SK-N-SH (cell line): ENCODE results near the gene ZP2.
"Not testable (repeated sequence)": the region's sequence is repeated elsewhere in the genome, so short reads cannot be mapped to it uniquely, and the experiment has no call there.

Experiments used
- EP300 ChIP-seq, 2 experiments: IDR thresholded peaks; 2 replicates each; pipeline versions ENCODE4 v1.4.0 to v1.6.1; 2012; ENCODE audit warnings: borderline replicate concordance in 1 of 2, low read depth in 1 of 2, low read length in 1 of 2
- EZH2phosphoT487 ChIP-seq: fragments of 200-600 bp; sonication (generic); IDR thresholded peaks from 2 replicates; pipeline ENCODE4 v1.6.1; 2017; ENCODE audit warnings: low read depth, mixed run types, mild to moderate bottlenecking, antibody characterized with exemption, moderate library complexity, borderline replicate concordance
- FOXJ3 ChIP-seq: sonication (generic); formaldehyde crosslinking; IDR thresholded peaks from 2 replicates; pipeline ENCODE4 v1.5.1; 2020; ENCODE audit warnings: mild to moderate bottlenecking, missing genetic modification reagents
- GABPA ChIP-seq: IDR thresholded peaks from 2 replicates; pipeline ENCODE4 v1.4.0; 2012; ENCODE audit warnings: low read depth, mild to moderate bottlenecking
- JUND ChIP-seq: IDR thresholded peaks from 2 replicates; pipeline ENCODE4 v1.4.0; 2012
- NFIC ChIP-seq: IDR thresholded peaks from 2 replicates; pipeline ENCODE4 v1.4.0; 2012; ENCODE audit warnings: borderline replicate concordance
- POLR2AphosphoS5 ChIP-seq: IDR thresholded peaks from 2 replicates; pipeline ENCODE4 v1.6.1; 2012; ENCODE audit warnings: low read depth, low read length
- RAD21 ChIP-seq: IDR thresholded peaks from 2 replicates; pipeline ENCODE4 v1.6.1; 2012; ENCODE audit warnings: mild to moderate bottlenecking, low read length
- TAF1 ChIP-seq: IDR thresholded peaks from 2 replicates; pipeline ENCODE4 v1.6.1; 2012; ENCODE audit warnings: low read depth, mild to moderate bottlenecking, low read length, moderate library complexity, borderline replicate concordance
- TF ChIP-seq, protein P1 (sequence below): fragments of 200-600 bp; sonication (generic); IDR thresholded peaks from 2 replicates; pipeline ENCODE4 v1.6.1; 2017; ENCODE audit warnings: antibody characterized with exemption, mild to moderate bottlenecking, moderate library complexity
- TF ChIP-seq, protein P2 (sequence below): IDR thresholded peaks from 2 replicates; pipeline ENCODE4; 2012

DNA sequence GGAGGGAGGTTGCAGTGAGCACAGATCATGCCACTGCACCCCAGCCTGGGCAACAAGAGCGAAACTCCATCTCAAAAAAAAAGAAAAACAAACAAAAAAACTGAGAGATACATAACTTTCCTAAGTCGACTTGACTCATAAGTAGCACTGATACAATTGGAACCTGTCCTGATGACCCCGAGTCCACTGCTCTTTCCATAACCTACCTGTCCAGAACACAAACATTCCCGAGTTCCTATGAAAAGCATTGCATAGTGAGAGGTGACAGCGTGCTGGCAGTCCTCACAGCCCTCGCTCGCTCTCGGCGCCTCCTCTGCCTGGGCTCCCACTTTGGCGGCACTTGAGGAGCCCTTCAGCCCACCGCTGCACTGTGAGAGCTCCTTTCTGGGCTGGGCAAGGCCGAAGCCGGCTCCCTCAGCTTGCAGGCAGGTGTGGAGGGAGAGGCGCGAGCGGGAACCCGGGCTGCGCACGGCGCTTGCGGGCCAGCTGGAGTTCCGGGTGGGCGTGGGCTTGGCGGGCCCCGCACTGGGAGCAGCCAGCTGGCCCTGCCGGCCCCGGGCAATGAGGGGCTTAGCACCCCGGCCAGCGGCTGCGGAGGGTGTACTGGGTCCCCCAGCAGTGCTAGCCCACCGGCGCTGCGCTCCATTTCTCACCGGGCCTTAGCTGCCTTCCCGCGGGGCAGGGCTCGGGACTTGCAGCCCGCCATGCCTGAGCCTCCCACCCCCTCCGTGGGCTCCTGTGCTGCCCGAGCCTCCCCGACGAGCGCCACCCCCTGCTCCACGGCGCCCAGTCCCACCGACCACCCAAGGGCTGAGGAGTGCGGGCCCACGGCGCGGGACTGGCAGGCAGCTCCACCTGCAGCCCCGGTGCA lies 59.0 kb downstream of the ZP2 start:
- TF ChIP-seq JUND; GABPA; EP300 (IDR thresholded peaks at IDR 0.05; ENCODE audit: borderline replicate concordance in 1 of 2, low read depth in 1 of 2, low read length in 1 of 2); RAD21; EZH2phosphoT487; FOXJ3 (CRISPR knock-in tag); NFIC; POLR2AphosphoS5; TAF1: not testable (repeated sequence)
- TF ChIP-seq, protein P1, sequence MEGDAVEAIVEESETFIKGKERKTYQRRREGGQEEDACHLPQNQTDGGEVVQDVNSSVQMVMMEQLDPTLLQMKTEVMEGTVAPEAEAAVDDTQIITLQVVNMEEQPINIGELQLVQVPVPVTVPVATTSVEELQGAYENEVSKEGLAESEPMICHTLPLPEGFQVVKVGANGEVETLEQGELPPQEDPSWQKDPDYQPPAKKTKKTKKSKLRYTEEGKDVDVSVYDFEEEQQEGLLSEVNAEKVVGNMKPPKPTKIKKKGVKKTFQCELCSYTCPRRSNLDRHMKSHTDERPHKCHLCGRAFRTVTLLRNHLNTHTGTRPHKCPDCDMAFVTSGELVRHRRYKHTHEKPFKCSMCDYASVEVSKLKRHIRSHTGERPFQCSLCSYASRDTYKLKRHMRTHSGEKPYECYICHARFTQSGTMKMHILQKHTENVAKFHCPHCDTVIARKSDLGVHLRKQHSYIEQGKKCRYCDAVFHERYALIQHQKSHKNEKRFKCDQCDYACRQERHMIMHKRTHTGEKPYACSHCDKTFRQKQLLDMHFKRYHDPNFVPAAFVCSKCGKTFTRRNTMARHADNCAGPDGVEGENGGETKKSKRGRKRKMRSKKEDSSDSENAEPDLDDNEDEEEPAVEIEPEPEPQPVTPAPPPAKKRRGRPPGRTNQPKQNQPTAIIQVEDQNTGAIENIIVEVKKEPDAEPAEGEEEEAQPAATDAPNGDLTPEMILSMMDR: not testable (repeated sequence)
- TF ChIP-seq, protein P2, sequence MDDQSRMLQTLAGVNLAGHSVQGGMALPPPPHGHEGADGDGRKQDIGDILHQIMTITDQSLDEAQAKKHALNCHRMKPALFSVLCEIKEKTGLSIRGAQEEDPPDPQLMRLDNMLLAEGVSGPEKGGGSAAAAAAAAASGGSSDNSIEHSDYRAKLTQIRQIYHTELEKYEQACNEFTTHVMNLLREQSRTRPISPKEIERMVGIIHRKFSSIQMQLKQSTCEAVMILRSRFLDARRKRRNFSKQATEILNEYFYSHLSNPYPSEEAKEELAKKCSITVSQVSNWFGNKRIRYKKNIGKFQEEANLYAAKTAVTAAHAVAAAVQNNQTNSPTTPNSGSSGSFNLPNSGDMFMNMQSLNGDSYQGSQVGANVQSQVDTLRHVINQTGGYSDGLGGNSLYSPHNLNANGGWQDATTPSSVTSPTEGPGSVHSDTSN: not testable (repeated sequence)
